NCI-H526 (cell line): ENCODE data around the gene ZNF225.
A peak's percentile ranks its signal among the peaks of the same experiment; 100 is the strongest.
"Not testable (repeated sequence)": the region's sequence is repeated elsewhere in the genome, so short reads cannot be mapped to it uniquely, and the experiment has no call there.

Experiments
- DNase-seq, 2 experiments: peaks; one replicate each; lab custom pipeline; 2025; lab: John Stamatoyannopoulos, UW

Gene ZNF225

GRCh38 chr19:44113138-44113783, at the start of gene ZNF225:
Gene ZNF225, plus strand, starts transcription at chr19:44113399. Its CDS starts 2,429 bp downstream, at chr19:44115828.
- DNase-seq = peak; percentile 98 to 99

- no peak for DNase-seq
Measured at GRCh38 chr19:44066305-44066704, 46.9 kb upstream of the ZNF225 start.

GRCh38 chr19:44069415-44069814, 43.8 kb upstream of the ZNF225 start:
- DNase-seq = no peak

GRCh38 chr19:44071824-44072542, 41.2 kb upstream of the ZNF225 start, which contains the start of gene ZNF284:
Gene ZNF284, plus strand, starts transcription at chr19:44072159. Its CDS starts 4,231 bp downstream, at chr19:44076390.
- DNase-seq = peak; percentile 87 to 95

GRCh38 chr19:44072543-44073401, 40.4 kb upstream of the ZNF225 start:
- DNase-seq = peak in 1 of 2 experiments; percentile 27

- no peak for DNase-seq
Measured at GRCh38 chr19:44076325-44076724, 36.9 kb upstream of the ZNF225 start.

- no peak for DNase-seq
Measured at GRCh38 chr19:44092108-44092507, 21.1 kb upstream of the ZNF225 start.

- DNase-seq = peak; percentile 94 to 98
Measured at GRCh38 chr19:44093931-44094765, 19.1 kb upstream of the ZNF225 start, which contains the start of gene ZNF224. Gene ZNF224, plus strand, starts transcription at chr19:44094361. Its CDS starts 3,513 bp downstream, at chr19:44097874.

- no peak for DNase-seq
Measured at GRCh38 chr19:44107751-44108150, 5.4 kb upstream of the ZNF225 start.

- DNase-seq = no peak
Measured at GRCh38 chr19:44109458-44109857, 3.7 kb upstream of the ZNF225 start.

GRCh38 chr19:44111910-44112463, 1.2 kb upstream of the ZNF225 start:
- peak; percentile 71 to 77 for DNase-seq

GRCh38 chr19:44112802-44113137, 429 bp upstream of the ZNF225 start:
- no peak for DNase-seq

- no peak for DNase-seq
Measured at GRCh38 chr19:44113784-44114390, 688 bp downstream of the ZNF225 start.

- DNase-seq = not testable (repeated sequence)
Measured at GRCh38 chr19:44121162-44121561, 8.0 kb downstream of the ZNF225 start.

GRCh38 chr19:44131955-44132354, 18.8 kb downstream of the ZNF225 start:
- no peak for DNase-seq

- peak; percentile 80 to 91 for DNase-seq
Measured at GRCh38 chr19:44141191-44142058, 28.2 kb downstream of the ZNF225 start, which contains the start of gene ZNF234. Gene ZNF234, plus strand, starts transcription at chr19:44141554. Its CDS starts 3,079 bp downstream, at chr19:44144633.

GRCh38 chr19:44142059-44142433, 28.8 kb downstream of the ZNF225 start:
- DNase-seq = peak in 1 of 2 experiments; percentile 33

- no peak for DNase-seq
Measured at GRCh38 chr19:44149776-44150175, 36.6 kb downstream of the ZNF225 start.

GRCh38 chr19:44151491-44151890, 38.3 kb downstream of the ZNF225 start:
- DNase-seq = no peak

GRCh38 chr19:44156475-44156874, 43.3 kb downstream of the ZNF225 start:
- no peak for DNase-seq
